GM18909 (cell line): ENCODE data around the gene RBPJ.
A peak's percentile ranks its signal among the peaks of the same experiment; 100 is the strongest.

ENCODE experiments used
- ATAC-seq: cut with Tn5 transposase; IDR thresholded peaks from one replicate; pipeline ENCODE4 v1.9.1; 2021; ENCODE audit warnings: mild to moderate bottlenecking; ENCODE audit not compliant: unreplicated experiment, poor library complexity

The RBPJ gene

GRCh38 chr4:26320538-26321372 lies at the start of gene RBPJ:
RBPJ (plus strand) TSS chr4:26321014; CDS start chr4:26321029, 15 bp downstream.
- ATAC-seq, result peak; percentile 27

GRCh38 chr4:26271703-26272102 lies 49.1 kb upstream of the RBPJ start:
- no peak for ATAC-seq

DNA sequence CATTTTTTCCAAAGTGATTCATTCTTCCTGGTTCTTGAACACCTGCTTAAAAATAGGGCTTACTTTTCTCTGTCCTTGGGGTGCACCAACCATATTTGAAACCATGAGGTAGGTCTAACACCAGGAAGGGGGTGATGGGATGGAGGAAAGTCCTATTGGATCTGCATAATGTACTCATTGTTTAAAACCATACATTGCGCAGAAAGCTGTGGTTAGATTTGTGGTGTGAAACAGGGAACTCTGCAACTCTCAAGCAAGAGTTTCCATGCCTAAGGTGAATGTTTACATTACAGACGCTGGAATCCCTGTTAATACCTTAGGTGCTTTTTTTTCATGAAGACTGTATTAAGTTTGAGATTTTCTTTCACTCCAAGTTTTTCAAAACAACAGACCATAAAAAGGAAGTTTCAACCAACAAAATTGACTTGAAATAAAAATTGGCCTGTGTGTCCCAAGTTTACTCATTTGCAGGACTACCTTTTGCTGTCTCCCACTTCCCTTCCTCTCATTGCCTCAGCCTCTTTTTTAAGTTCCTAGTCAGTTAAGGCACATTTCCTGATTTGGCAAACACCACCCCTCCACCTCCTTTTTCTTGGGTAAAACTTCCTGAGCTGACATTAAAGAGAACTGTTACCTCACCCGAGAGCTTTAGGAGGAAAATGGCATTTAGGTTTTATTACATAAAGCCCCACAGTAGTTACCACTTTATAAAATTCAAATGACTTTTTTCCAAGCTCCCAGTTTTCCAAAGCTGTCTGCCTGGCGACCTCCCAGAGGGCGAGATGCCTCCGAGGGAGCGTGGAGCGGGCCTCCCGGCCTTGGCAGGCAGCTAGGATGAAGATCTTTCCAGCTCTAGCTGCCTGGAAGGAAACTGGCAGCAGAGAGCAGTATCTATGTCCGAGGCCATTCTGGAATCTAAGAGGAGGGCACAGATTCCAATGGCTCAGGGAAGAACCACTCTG lies 47.9 kb upstream of the RBPJ start:
- ATAC-seq, result no peak

DNA sequence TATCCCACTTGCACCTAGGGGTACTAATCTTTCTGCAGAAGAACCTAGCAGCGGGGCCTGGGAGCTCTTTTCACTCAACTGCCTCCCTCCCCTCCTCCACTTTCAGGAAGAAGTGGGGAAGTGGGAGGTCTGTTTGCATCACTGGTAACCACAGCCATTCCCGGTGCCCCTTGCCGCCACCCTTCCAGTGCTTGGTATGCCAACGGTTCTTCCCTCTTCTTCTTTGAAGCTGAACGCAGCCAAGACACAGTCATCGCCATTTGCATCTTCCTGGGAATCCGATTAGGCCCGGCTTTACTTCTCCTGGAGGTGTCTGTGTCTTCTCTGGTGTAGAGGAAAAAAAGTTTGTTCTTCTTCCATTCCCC lies 47.2 kb upstream of the RBPJ start:
- no peak for ATAC-seq

DNA sequence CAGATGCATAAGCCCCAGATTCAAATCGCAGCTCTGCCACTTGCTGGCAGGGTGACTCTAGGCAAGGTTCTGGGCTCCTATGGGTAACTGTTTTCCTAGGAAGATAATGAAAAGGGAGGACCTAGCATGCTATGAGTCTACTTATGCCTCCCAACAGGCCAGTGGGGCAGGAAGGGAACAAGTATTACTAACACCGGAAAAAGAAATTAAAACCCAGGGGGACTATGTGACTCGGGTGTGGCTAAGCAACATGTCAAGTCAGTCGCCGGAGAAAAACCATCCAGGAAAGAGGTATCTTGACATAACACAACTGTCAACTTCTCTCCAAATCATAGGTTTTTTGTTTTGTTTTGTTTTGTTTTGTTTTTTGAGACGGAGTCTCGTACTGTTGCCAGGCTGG lies 45.5 kb upstream of the RBPJ start:
- ATAC-seq, result no peak

GRCh38 chr4:26279446-26279845 lies 41.4 kb upstream of the RBPJ start:
- no peak for ATAC-seq

DNA sequence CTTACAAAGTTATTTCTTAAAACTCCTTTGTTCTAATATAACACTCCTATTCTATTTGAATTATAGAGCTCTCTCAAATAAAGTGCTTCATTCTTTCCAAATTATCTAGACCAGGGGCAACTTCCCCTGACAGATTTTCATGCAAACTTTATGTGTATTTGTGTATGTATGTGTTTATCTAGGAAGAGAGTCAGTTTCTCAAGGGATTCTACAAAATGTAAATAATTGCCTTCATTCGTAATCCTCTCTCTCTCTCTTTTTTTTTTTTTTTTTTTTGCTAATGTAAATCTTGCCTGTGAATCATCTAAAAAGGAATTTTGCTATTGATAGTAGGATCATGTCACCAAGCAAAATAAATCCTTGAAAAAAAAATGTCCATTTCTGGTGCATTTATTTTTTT lies 38.9 kb upstream of the RBPJ start:
- no peak for ATAC-seq

- no peak for ATAC-seq
Measured at GRCh38 chr4:26284536-26284935, 36.3 kb upstream of the RBPJ start.

- no peak for ATAC-seq
Measured at GRCh38 chr4:26285272-26285671, 35.5 kb upstream of the RBPJ start.

- no peak for ATAC-seq
Measured at GRCh38 chr4:26287756-26288155, 33.1 kb upstream of the RBPJ start.

- peak; percentile 89 for ATAC-seq
Measured at GRCh38 chr4:26288355-26288909, 32.4 kb upstream of the RBPJ start.

DNA sequence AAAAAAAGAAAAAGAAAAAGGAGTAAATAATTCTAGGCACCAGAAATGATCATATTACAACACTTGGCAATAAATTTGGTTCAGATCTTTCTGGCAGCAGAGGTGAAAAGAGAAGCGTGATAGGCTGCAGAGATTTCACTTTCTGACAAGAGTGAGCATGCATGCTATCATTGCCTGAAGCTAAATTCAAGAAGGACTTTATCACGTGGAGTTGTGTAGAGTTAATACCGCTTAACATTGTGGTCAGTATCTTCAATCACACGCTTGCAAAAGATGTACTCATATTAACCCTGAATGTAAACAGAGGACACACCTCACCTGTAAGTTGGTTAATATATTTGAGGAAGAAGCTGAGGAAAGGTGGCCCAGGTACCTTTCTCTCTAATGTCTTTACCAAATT lies 31.4 kb upstream of the RBPJ start:
- ATAC-seq, result no peak

DNA sequence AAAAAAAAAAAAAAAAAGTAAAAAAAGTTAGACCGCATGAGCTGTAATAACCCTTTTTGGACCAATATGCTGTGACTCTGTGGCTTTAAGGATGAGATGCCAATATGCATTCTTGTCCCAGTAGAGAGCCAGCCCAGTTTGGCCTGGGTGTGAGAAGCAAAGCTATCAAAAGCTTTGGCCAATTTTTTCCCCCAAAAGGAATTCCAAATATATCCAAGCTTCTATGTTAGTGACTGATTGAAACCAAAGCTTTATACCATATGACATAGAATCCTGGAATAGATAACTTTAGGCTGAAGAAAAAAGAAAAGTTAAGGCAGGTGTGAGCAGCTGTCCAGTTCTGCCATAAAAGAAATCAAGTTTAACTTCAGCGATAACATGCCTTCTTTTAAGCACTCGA lies 30.5 kb upstream of the RBPJ start:
- ATAC-seq, result no peak

DNA sequence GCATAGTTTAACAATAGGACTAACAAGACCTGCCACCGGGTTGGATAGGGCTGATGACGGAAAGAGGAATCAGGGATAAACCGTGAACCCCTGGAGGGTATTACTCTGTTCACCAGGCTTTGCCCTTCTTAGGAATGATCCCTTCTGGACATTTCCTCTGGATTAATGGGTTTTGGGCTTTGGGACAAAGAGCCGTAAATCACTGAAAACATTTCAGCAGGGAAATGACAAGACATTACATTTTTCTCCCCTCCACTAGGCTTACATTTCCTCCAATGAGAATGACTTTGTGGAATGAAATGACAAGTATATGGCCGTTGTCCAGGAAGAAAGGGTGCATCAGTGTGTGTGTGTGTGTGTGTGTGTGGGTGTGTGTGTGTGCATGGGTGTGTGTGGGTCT lies 25.9 kb upstream of the RBPJ start:
- ATAC-seq, result no peak

DNA sequence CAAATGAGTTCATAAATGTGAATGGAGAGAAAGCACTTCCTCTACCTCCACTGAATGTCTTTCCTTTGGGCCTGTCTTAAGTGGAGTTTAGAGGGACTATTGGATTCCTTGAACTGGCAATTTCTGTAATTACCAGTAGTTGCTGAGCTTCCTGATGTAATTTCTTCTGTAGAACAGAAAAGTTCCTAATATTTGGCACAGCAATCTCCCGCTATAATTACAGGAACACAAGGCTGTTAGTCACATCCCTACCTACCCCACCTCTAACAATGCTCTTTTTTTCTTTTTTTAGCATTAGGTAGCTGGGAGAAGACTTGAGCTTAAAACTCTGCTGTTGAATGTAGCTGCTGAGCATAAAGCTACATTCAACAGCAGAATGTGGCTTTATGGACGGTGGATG lies 24.8 kb upstream of the RBPJ start:
- ATAC-seq, result no peak

GRCh38 chr4:26296514-26296913 lies 24.3 kb upstream of the RBPJ start:
- no peak for ATAC-seq

DNA sequence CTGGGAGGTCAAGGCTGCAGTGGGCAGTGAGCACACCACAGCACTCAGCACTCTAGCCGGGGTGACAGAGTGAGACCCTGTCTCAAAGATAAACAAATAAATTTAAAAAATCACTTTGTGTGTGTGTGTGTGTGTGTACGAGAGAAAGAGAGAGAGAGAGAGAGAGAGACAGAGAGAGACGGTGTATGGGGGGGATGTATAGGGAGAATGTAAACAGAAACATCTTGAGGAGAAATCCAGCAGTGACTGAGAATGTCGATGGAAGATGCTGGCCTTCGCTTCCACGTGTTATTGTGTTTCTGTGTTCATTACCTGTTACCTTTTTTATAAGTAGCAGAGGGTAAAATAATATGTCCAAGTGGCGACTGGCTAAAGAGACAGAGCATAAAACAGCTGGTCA lies 23.6 kb upstream of the RBPJ start:
- ATAC-seq, result no peak

DNA sequence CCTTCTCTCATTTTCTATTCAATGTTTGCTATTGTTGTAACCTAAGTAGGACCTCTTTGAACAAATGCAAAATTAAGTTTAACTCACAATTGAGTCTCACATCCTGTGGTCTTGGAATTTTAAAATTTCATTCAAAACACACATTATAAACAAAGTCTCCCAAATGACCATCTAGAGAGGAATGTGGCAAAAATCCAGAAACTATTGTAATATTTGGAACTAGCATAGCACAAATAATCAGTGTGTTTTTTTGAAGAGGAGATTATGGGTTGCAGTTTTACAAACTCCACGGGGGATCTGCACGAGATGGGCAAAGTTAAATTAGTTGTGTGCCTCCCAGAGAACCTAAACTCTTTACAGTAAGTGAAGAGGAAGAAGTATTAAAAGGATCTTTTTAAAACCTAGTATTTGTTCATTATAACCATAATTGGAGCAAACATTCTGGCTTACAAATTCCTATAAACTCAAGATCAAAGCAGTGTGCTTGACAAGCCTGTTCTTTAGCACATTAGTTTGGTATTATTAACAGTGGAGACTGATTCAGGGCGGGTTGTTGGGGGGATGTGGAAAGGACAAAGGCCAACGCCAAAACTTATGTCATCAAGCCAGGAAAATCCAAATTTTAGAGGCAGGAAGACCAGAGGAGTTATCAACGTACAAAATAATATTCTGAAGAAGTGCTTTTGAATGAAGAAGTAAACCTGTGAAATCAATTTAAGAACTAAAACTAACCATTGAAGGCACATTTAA lies 22.4 kb upstream of the RBPJ start:
- no peak for ATAC-seq

DNA sequence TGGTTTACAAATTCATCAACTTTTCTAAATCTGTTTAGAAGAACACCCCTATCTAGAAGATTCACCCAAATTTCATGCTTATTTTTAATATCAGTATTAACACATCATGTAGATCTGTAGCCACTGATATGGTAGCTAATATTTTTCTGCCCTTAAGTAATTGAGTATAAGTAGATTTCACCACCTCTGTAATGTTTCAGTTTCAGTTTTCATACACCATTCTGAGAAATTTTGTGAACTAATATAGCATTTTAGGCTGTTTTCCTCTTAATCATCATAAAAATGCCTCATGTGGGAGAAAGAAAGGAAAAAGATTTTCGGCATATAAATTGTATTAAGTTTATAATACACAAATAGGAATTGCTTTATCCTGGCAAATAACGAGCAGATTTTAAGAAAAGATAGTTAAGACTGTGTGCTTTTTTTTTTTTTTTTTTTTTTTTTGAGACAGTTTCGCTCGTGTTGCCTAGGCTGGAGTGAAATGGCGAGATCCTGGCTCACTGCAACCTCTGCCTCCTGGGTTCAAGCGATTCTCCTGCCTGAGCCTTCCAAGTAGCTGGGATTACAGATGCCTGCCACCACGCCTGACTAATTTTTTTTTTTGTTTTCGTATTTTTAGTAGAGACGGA lies 21.4 kb upstream of the RBPJ start:
- ATAC-seq, result peak; percentile 80
